Smooth muscle cell (in vitro differentiated cells): ENCODE results near the gene PLCD1. TPM values are rescaled to one million over a fixed set of nuclear protein-coding genes. Genes with fewer than 3 reads are reported as not detected.

Experiments used
- DNase-seq: peaks from one replicate; lab custom pipeline; 2025; ENCODE audit not compliant: unreplicated experiment; lab: John Stamatoyannopoulos, UW
- H2AFZ ChIP-seq: fragments of 200-600 bp; sonication (generic); 2 replicates; pipeline ENCODE4 v1.6.0; 2016; ENCODE audit warnings: antibody characterized with exemption, low read depth, mild to moderate bottlenecking
- H3F3A ChIP-seq: fragments of 200-600 bp; sonication (generic); 2 replicates; pipeline ENCODE4 v1.6.0; 2017; ENCODE audit warnings: antibody characterized with exemption, low read depth
- H3K27ac ChIP-seq: fragments of 200-600 bp; sonication (generic); 2 replicates; pipeline ENCODE4 v1.5.1; 2016; ENCODE audit warnings: low read depth, mild to moderate bottlenecking
- H3K27me3 ChIP-seq: fragments of 200-600 bp; sonication (generic); 2 replicates; pipeline ENCODE4 v1.6.1; 2016; ENCODE audit warnings: low read depth, mild to moderate bottlenecking
- H3K36me3 ChIP-seq: fragments of 200-600 bp; sonication (generic); 2 replicates; pipeline ENCODE4 v1.5.1; 2016; ENCODE audit warnings: low read depth
- H3K4me1 ChIP-seq: fragments of 200-600 bp; sonication (generic); 2 replicates; pipeline ENCODE4 v1.5.1; 2016; ENCODE audit warnings: low read depth
- H3K4me2 ChIP-seq: fragments of 200-600 bp; sonication (generic); 2 replicates; pipeline ENCODE4 v1.6.0; 2016; ENCODE audit warnings: mild to moderate bottlenecking
- H3K4me3 ChIP-seq: fragments of 200-600 bp; sonication (generic); 2 replicates; pipeline ENCODE4 v1.5.1; 2016; ENCODE audit warnings: mild to moderate bottlenecking
- H3K79me2 ChIP-seq: fragments of 200-600 bp; sonication (generic); 2 replicates; pipeline ENCODE4 v1.6.0; 2016; ENCODE audit warnings: low read depth, mild to moderate bottlenecking
- H3K9ac ChIP-seq: fragments of 200-600 bp; sonication (generic); 2 replicates; pipeline ENCODE4 v1.6.0; 2016; ENCODE audit warnings: low read depth
- H3K9me3 ChIP-seq: fragments of 200-600 bp; sonication (generic); replicated peaks from 2 replicates; pipeline ENCODE4 v1.5.1; 2016; ENCODE audit warnings: low read depth
- H4K20me1 ChIP-seq: fragments of 200-600 bp; sonication (generic); 2 replicates; pipeline ENCODE4 v1.6.0; 2016; ENCODE audit warnings: low read depth
- CTCF ChIP-seq: fragments of 200-600 bp; sonication (generic); IDR thresholded peaks from 2 replicates; pipeline ENCODE4 v1.5.1; 2017; ENCODE audit warnings: borderline replicate concordance, mild to moderate bottlenecking, antibody characterized with exemption; ENCODE audit not compliant: insufficient read depth, poor library complexity, severe bottlenecking
- WGBS: methylation state at CpG from one replicate; pipeline ENCODE4 v1.1.7; 2016; ENCODE audit warnings: low lambda C conversion rate; 5-methylcytosine and 5-hydroxymethylcytosine counted together
- polyA plus RNA-seq: library from polyadenylated mRNA; unstranded; fragments of >200 nt; fragmentation: Nextera tagmentation; extraction: Ambion mirVana; gene quantifications from 2 replicates; pipeline ENCODE4 v1.2.1, GENCODE V29; 2016
- total RNA-seq: library from RNA; depleted of rRNA; stranded (reverse); fragments of >200 nt; gene quantifications from 2 replicates; pipeline ENCODE4 v1.2.3, GENCODE V29; 2014

PLCD1 gene
- total and polyA plus RNA-seq, 2 experiments from 2014 or later: 21.3 to 33.3 TPM

GRCh38 chr3:38009807-38010591 lies 19.4 kb downstream of the PLCD1 start:
- Histone ChIP-seq H3K36me3 (peaks cover 7% of the 10 kb centered on the region), H3K9ac (no peak overlapping the region), H3K9me3 (no peaks in the 10 kb centered on the region), H3K27ac (no peak overlapping the region), H3K79me2 (no peaks in the 10 kb centered on the region), H3K4me3 (no peak overlapping the region), H3K4me2 (no peak overlapping the region), H2AFZ (no peak overlapping the region), H3K4me1 (no peaks in the 10 kb centered on the region), H3F3A (no peaks in the 10 kb centered on the region), H3K27me3 (no peaks in the 10 kb centered on the region), H4K20me1 (no peaks in the 10 kb centered on the region)
- DNase-seq: no peak
- no peak for TF ChIP-seq CTCF
- 98% methylated on average over 25 of the region's 27 CpGs for WGBS

DNA sequence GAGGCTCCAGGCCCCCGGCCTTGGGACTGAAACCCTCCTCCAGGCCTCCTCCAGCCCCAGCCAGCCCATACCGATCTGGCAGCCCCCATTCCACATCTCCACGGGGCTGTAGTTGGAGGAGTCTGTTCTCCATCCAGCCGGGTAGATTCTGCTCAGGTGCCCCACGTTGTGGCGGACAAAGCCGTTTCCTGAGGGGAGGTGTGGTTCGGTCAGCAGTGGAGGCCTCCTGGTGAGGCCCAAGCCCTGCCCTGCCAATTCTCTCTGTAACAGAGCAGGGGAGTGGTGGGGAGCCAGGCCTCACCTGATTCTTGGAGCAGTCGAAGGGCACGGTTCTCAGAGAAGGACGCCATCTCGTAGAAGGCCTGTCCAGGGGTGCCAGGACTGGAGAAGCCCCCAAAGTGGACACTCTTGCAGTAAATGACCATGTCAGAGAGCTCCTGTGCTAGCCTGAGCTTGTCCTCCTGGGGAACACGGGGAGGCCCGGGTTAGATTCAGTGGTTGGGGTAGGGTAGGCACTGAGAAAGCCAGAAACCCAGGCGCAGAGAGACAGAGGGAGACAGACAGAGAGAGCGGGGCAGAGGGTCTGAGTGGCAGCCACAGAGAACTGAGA lies 20.4 kb downstream of the PLCD1 start:
- Histone ChIP-seq H4K20me1 (no peaks in the 10 kb centered on the region), H3K4me3 (no peak overlapping the region), H3K79me2 (no peaks in the 10 kb centered on the region), H3F3A (peaks cover 3% of the 10 kb centered on the region), H3K9me3 (no peaks in the 10 kb centered on the region), H3K27me3 (no peaks in the 10 kb centered on the region), H3K4me2 (no peak overlapping the region), H3K4me1 (no peaks in the 10 kb centered on the region), H3K27ac (no peak overlapping the region), H3K9ac (no peak overlapping the region), H3K36me3 (no peaks in the 10 kb centered on the region), H2AFZ (no peak overlapping the region)
- no peak for TF ChIP-seq CTCF
- 92% methylated on average over 16 of the region's 16 CpGs for WGBS
- DNase-seq: no peak

GRCh38 chr3:38008191-38008701 lies 21.2 kb downstream of the PLCD1 start:
- H3K9me3 ChIP-seq: no peaks in the 10 kb centered on the region
- H3K4me2 ChIP-seq: no peak overlapping the region
- no peaks in the 10 kb centered on the region for H3K36me3 ChIP-seq
- WGBS: 96% methylated on average over 19 of the region's 19 CpGs
- H4K20me1 ChIP-seq: no peaks in the 10 kb centered on the region
- no peaks in the 10 kb centered on the region for H3K27me3 ChIP-seq
- H3K9ac ChIP-seq: no peak overlapping the region
- peaks cover 3% of the 10 kb centered on the region for H3F3A ChIP-seq
- TF ChIP-seq CTCF: no peak
- no peak overlapping the region for H2AFZ ChIP-seq
- H3K27ac ChIP-seq: no peak overlapping the region
- H3K4me3 ChIP-seq: no peak overlapping the region
- no peaks in the 10 kb centered on the region for H3K4me1 ChIP-seq
- H3K79me2 ChIP-seq: no peaks in the 10 kb centered on the region
- DNase-seq: no peak

GRCh38 chr3:38007754-38008090 lies 21.7 kb downstream of the PLCD1 start:
- Histone ChIP-seq H3K4me3 (no peak overlapping the region), H3K36me3 (no peaks in the 10 kb centered on the region), H3K9ac (no peak overlapping the region), H2AFZ (no peak overlapping the region), H3K9me3 (no peaks in the 10 kb centered on the region), H3K27ac (no peak overlapping the region), H4K20me1 (no peaks in the 10 kb centered on the region), H3F3A (peaks cover 3% of the 10 kb centered on the region), H3K27me3 (no peaks in the 10 kb centered on the region), H3K4me1 (no peaks in the 10 kb centered on the region), H3K4me2 (no peak overlapping the region), H3K79me2 (no peaks in the 10 kb centered on the region)
- no peak for DNase-seq
- 95% methylated on average over 7 of the region's 7 CpGs for WGBS
- TF ChIP-seq CTCF: no peak
